Measurements from ENCODE around the gene PCTP. TPM values are rescaled to one million over a fixed set of nuclear protein-coding genes. Genes with fewer than 3 reads are reported as not detected.

The PCTP gene
- total RNA-seq, 1 donor from 2014 or later, result 15.4 TPM

DNA sequence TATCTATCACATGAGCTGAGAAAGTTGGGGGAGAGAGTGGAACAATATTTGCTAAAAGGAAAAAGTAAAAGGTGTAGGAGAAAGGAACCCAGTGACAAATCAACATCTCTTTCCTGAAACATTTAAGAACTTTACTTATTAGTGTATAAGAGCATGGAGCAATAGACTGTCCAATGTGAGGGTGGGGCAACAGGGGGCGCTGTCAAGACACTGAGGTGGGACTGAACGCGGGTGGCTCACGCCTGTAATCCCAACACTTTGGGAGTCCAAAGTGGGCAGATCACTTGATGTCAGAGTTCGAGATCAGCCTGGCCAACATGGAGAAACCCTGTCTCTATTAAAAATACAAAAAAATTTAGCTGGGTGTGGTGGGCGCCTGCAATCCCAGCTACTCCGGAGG is 21.2 kb downstream of the PCTP start:
- peaks cover 32% of the 10 kb centered on the region for H3K36me3 Mint-ChIP-seq (ENCODE audit: low read depth)
- H3K4me1 Mint-ChIP-seq, result peaks cover 20% of the 10 kb centered on the region
- no peaks in the 10 kb centered on the region for H3K9me3 Mint-ChIP-seq
- no peak overlapping the region for H3K27ac Mint-ChIP-seq (ENCODE audit: unreplicated experiment)
- no peak for DNase-seq (ENCODE audit: low read depth, low spot score)
- no peak overlapping the region for H3K4me3 Mint-ChIP-seq
- TF ChIP-seq, protein P1, sequence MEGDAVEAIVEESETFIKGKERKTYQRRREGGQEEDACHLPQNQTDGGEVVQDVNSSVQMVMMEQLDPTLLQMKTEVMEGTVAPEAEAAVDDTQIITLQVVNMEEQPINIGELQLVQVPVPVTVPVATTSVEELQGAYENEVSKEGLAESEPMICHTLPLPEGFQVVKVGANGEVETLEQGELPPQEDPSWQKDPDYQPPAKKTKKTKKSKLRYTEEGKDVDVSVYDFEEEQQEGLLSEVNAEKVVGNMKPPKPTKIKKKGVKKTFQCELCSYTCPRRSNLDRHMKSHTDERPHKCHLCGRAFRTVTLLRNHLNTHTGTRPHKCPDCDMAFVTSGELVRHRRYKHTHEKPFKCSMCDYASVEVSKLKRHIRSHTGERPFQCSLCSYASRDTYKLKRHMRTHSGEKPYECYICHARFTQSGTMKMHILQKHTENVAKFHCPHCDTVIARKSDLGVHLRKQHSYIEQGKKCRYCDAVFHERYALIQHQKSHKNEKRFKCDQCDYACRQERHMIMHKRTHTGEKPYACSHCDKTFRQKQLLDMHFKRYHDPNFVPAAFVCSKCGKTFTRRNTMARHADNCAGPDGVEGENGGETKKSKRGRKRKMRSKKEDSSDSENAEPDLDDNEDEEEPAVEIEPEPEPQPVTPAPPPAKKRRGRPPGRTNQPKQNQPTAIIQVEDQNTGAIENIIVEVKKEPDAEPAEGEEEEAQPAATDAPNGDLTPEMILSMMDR (conservative IDR thresholded peaks at IDR 0.05), result no peak
- H3K27me3 Mint-ChIP-seq (ENCODE audit: low read depth), result peaks cover 9% of the 10 kb centered on the region

DNA sequence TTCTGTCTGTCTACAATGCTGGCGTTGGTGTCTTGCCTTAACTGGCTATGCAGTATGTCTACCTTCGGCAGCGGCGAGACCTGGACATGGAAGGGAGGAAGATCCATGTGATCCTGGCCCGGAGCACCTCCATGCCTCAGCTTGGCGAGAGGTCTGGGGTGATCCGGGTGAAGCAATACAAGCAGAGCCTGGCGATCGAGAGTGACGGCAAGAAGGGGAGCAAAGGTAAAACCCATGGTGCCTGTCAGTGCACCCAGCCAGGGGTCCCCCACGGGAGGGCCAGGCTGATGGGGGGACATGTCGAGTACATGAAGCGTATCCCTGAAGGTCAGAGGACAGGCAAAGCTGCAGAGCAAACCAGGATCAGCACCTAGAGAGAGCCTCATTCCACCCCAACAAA is 22.8 kb downstream of the PCTP start:
- Mint-ChIP-seq H3K36me3 (ENCODE audit: low read depth) (peaks cover 30% of the 10 kb centered on the region), H3K27me3 (ENCODE audit: low read depth) (peaks cover 15% of the 10 kb centered on the region)

DNA sequence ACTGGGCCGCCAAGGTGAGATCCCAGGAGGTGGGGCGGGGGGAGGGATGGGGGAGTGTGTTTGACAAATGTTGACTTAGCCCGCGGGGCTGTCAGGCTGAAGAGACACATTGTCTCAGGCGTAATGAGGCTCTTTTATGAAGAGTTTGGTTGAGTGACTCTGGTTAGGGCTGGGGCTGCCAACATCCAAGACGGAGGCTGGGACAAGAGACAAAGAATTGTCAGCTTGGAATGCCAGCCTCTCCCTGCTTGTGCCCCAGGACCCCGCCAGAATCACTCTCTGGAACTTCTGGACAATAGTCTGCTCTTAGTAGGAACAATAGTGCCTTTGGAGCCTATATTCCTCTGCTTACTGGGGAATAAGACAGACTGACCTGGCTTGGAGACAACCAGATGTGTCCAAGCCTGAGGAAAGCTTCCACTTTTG is 24.0 kb downstream of the PCTP start:
- no peaks in the 10 kb centered on the region for H3K9me3 Mint-ChIP-seq
- H3K36me3 Mint-ChIP-seq (ENCODE audit: low read depth), result peaks cover 26% of the 10 kb centered on the region
- peaks cover 20% of the 10 kb centered on the region for H3K4me1 Mint-ChIP-seq
- no peak overlapping the region for H3K27ac Mint-ChIP-seq (ENCODE audit: unreplicated experiment)
- no peak for DNase-seq (ENCODE audit: low read depth, low spot score)
- peaks cover 25% of the 10 kb centered on the region for H3K27me3 Mint-ChIP-seq (ENCODE audit: low read depth)
- TF ChIP-seq, protein P1 (conservative IDR thresholded peaks at IDR 0.05), result no peak
- H3K4me3 Mint-ChIP-seq, result no peak overlapping the region

More for the DNA sequence above, 22.8 kb downstream of the PCTP start:
- no peak overlapping the region for H3K4me3 Mint-ChIP-seq
- no peaks in the 10 kb centered on the region for H3K9me3 Mint-ChIP-seq
- no peak overlapping the region for H3K27ac Mint-ChIP-seq (ENCODE audit: unreplicated experiment)
- no peak for DNase-seq (ENCODE audit: low read depth, low spot score)
- TF ChIP-seq, protein P1 (conservative IDR thresholded peaks at IDR 0.05), result no peak
- peaks cover 20% of the 10 kb centered on the region for H3K4me1 Mint-ChIP-seq

DNA sequence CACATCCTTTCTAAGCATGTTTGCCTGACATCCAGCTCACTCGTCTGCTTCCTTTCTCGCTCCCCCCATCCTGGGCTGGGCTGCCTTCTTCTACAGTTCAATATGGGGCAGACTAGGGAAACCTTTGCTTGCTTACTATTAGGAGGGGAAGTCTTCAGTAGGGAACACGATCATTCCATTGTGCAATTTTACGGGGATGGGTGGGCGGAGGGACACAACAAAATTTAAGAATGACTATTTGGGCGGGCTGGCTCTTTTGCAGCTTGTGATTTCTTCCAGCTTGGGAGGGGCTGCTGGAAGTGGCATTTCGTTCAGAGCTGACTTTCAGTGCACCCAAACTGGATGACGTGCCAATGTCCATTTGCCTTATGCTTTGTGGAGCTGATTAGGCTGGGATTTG is 25.4 kb downstream of the PCTP start:
- TF ChIP-seq, protein P1 (conservative IDR thresholded peaks at IDR 0.05), result no peak
- Mint-ChIP-seq H3K4me1 (peaks cover 16% of the 10 kb centered on the region), H3K4me3 (no peak overlapping the region), H3K27ac (ENCODE audit: unreplicated experiment) (no peak overlapping the region), H3K36me3 (ENCODE audit: low read depth) (peaks cover 21% of the 10 kb centered on the region), H3K9me3 (no peaks in the 10 kb centered on the region), H3K27me3 (ENCODE audit: low read depth) (peaks cover 35% of the 10 kb centered on the region)
- DNase-seq (ENCODE audit: low read depth, low spot score), result no peak

DNA sequence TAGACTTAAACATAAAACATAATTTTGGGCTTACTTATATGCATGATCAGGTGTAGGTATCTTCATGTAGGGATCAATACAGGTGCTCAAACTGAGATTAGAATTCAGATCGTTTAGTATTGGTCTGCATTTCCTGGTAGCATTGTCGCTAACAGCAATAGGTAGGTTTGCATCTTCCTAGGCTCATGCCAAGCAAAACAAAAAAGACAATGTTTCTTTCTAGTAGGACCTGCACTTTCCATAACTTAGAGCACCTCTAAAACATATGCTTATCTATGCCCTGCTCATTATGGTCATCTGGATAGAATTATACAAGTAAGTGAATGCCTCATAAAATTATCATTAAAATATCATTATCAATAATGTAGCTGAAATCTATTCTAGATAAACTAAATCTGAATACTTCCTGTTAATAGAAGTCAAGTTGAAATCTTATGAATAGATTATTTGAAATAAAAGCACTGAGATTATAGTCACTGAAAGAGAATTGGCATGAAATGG is 26.7 kb downstream of the PCTP start:
- H3K36me3 Mint-ChIP-seq (ENCODE audit: low read depth), result peaks cover 17% of the 10 kb centered on the region

More for the DNA sequence above, 26.7 kb downstream of the PCTP start:
- peaks cover 16% of the 10 kb centered on the region for H3K4me1 Mint-ChIP-seq
- no peak for DNase-seq (ENCODE audit: low read depth, low spot score)
- no peak overlapping the region for H3K27ac Mint-ChIP-seq (ENCODE audit: unreplicated experiment)
- no peaks in the 10 kb centered on the region for H3K9me3 Mint-ChIP-seq
- TF ChIP-seq, protein P1 (conservative IDR thresholded peaks at IDR 0.05), result no peak
- no peak overlapping the region for H3K4me3 Mint-ChIP-seq
- H3K27me3 Mint-ChIP-seq (ENCODE audit: low read depth), result peaks cover 43% of the 10 kb centered on the region

Data from neural crest cell (in vitro differentiated cells).